Dedifferentiated amniotic fluid mesenchymal stem cell (primary cell): ENCODE results near the gene TRPC6.

Experiments used
- DNase-seq: peaks from one replicate; pipeline ENCODE4 v3.0.0-alpha.2; 2016; ENCODE audit errors: extremely low spot score

TRPC6 gene

GRCh38 chr11:101583251-101584128, at the start of gene TRPC6:
Gene TRPC6 (minus strand): TSS chr11:101584007. CDS start chr11:101583503, 504 bp downstream.
- DNase-seq: no peak

- no peak for DNase-seq
Observed at GRCh38 chr11:101620026-101620425, 36.2 kb upstream of the TRPC6 start.

GRCh38 chr11:101618709-101619108, 34.9 kb upstream of the TRPC6 start:
- no peak for DNase-seq

- DNase-seq: no peak
Observed at GRCh38 chr11:101617735-101618332, 34.0 kb upstream of the TRPC6 start.

GRCh38 chr11:101612481-101612880, 28.7 kb upstream of the TRPC6 start:
- DNase-seq: no peak

GRCh38 chr11:101600924-101601323, 17.1 kb upstream of the TRPC6 start:
- no peak for DNase-seq

GRCh38 chr11:101586965-101587364, 3.2 kb upstream of the TRPC6 start:
- DNase-seq: no peak

- DNase-seq: no peak
Observed at GRCh38 chr11:101584655-101585054, 848 bp upstream of the TRPC6 start.

- DNase-seq: no peak
Observed at GRCh38 chr11:101584129-101584515, 315 bp upstream of the TRPC6 start.

GRCh38 chr11:101582989-101583250, 887 bp downstream of the TRPC6 start:
- DNase-seq: no peak

- DNase-seq: no peak
Observed at GRCh38 chr11:101582236-101582988, 1.4 kb downstream of the TRPC6 start.

- DNase-seq: no peak
Observed at GRCh38 chr11:101577461-101577860, 6.3 kb downstream of the TRPC6 start.

- no peak for DNase-seq
Observed at GRCh38 chr11:101576456-101576855, 7.4 kb downstream of the TRPC6 start.

GRCh38 chr11:101574886-101575285, 8.9 kb downstream of the TRPC6 start:
- no peak for DNase-seq

GRCh38 chr11:101567071-101567470, 16.7 kb downstream of the TRPC6 start:
- no peak for DNase-seq

- DNase-seq: no peak
Observed at GRCh38 chr11:101566626-101567025, 17.2 kb downstream of the TRPC6 start.

GRCh38 chr11:101563166-101563565, 20.6 kb downstream of the TRPC6 start:
- no peak for DNase-seq

- peak; percentile 24 for DNase-seq
Observed at GRCh38 chr11:101555366-101555765, 28.4 kb downstream of the TRPC6 start.

GRCh38 chr11:101553891-101554292, 29.9 kb downstream of the TRPC6 start:
- peak; percentile 57 for DNase-seq

GRCh38 chr11:101552888-101553287, 30.9 kb downstream of the TRPC6 start:
- DNase-seq: no peak

- DNase-seq: no peak
Observed at GRCh38 chr11:101528541-101528940, 55.3 kb downstream of the TRPC6 start.

GRCh38 chr11:101523634-101524260, 60.1 kb downstream of the TRPC6 start:
- no peak for DNase-seq
